Esophagus muscularis mucosa (tissue), 3 donors: ENCODE results near the gene RAPGEF2.

Experiments
- CTCF ChIP-seq, 3 experiments: fragments of 200-600 bp in 2 of 3; fragments of 450-650 bp in 1 of 3; sonication (generic) in 2 of 3; IDR thresholded peaks; one replicate each; pipeline ENCODE4 v1.5.1; 2017 to 2019; ENCODE audit warnings: antibody characterized with exemption in 3 of 3, mild to moderate bottlenecking in 2 of 3, moderate library complexity in 1 of 3
- POLR2A ChIP-seq: fragments of 450-650 bp; IDR thresholded peaks from one replicate; pipeline ENCODE4 v1.6.1; 2017; ENCODE audit warnings: antibody characterized with exemption, moderate library complexity, mild to moderate bottlenecking, low read depth
- POLR2AphosphoS5 ChIP-seq, 2 donors: sonication (generic); formaldehyde crosslinking; IDR thresholded peaks; one replicate each; pipeline ENCODE4 v1.6.1; 2017; ENCODE audit warnings: antibody characterized with exemption in 2 of 2

GRCh38 chr4:159062381-159062780, 40.5 kb upstream of the RAPGEF2 start:
- no peak for TF ChIP-seq CTCF (IDR thresholded peaks at IDR 0.05)
- TF ChIP-seq POLR2A, result no peak
- no peak for TF ChIP-seq POLR2AphosphoS5 (IDR thresholded peaks at IDR 0.05)
